ENCODE measurements around the gene ZFAND3. TPM values are rescaled to one million over a fixed set of nuclear protein-coding genes. Genes with fewer than 3 reads are reported as not detected.
"Not testable (repeated sequence)": the region's sequence is repeated elsewhere in the genome, so short reads cannot be mapped to it uniquely, and the experiment has no call there.

The ZFAND3 gene
- polyA plus RNA-seq, 5 donors: 109 to 122 (median 116) TPM

GRCh38 chr6:37971266-37971665 is 151.7 kb downstream of the ZFAND3 start:
- peak; percentile 73 to 80 for DNase-seq

DNA sequence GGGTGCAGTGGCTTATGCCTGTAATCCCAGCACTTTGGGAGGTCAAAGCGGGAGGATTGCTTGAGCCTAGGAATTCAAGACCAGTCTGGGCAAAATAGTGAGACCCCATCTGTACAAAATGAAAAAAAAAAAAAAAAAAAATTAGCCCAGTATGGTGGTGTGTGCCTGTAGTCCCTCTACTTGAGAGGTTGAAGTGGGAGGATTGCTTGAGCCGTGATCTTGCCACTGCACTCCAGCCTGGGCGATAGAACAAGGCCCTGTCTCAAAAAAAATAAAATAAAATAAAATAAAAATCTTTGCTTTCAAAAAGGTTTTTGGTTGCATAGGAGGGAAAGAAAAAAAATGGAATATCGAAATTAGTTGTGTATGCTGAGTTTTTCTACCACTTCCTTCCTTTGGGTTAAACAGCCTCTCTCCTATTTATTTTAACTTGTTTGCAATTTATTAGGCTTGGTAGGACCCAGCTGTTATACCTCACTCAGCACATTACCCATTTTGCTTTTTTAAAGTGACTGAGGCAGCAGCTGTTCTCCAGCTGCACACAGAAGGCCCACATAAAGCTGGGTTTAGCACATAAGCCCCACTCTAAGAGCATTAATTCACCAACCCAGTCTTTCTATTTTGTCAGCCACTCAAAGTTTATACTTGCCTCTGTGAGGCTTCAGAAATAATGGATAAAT is 152.3 kb downstream of the ZFAND3 start:
- DNase-seq: peak; percentile 92

- DNase-seq: no peak
Measured at GRCh38 chr6:37972994-37973757, 153.6 kb downstream of the ZFAND3 start.

GRCh38 chr6:37974381-37974780 is 154.9 kb downstream of the ZFAND3 start:
- DNase-seq: no peak

GRCh38 chr6:37974943-37975342 is 155.4 kb downstream of the ZFAND3 start:
- no peak for DNase-seq

- DNase-seq: no peak
Measured at GRCh38 chr6:37977715-37978114, 158.2 kb downstream of the ZFAND3 start.

DNA sequence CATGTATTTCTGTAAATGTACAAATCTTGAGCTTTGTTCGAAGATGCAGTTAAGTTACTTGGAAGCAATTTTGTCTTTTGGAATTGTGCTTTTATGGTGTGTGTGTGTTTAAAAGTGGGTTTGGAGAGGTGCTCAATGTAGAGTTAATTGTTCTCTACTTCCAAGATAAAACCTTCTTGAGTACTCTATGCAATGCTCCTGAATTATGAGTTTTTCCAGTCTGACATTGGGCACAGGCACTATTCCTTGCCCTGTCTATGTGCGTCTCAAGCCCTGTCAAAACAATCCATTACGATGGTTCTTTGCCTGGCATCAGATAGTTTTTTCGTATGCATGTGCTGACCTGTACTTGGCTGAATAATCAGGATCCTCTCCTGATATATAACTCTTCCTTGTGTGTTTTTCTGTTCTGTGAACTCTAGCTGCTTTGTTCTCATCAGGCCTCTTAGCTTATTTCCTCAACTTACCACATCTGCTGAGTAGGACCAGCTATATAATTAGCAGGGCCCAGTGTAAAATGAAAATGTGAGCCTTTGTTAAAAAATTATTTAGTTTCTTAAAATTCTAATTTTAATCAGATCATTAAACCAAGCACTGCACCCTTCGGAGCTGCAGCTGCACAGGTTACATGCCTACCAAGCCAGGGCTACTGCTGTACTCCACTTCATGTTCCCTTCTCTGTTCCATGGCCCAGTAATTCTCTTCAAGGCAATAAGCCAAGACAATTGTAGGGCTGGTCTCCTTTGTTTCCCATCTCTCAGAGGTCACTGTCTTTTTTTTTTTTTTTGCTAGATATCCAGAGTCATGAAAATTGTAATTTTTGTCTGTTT is 160.1 kb downstream of the ZFAND3 start:
- DNase-seq: no peak

DNA sequence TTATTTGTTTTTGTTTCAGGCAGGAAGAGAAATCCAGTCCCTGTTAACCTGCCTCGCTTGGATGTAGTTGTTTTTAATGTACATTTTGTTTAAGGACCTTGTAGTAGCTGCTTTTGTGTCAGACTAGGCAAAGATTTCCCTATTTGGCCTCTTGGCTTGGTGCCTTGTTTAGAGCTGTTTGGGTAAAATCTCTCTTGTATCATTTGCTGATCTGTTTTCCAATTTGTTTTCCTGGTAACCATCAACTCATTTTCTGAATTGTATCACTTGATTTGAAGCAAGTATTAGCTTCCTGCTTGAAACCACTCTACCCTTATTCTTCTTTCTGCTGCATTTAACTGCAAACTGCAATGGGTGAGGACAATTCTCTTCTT is 160.7 kb downstream of the ZFAND3 start:
- peak; percentile 46 to 49 for DNase-seq

DNA sequence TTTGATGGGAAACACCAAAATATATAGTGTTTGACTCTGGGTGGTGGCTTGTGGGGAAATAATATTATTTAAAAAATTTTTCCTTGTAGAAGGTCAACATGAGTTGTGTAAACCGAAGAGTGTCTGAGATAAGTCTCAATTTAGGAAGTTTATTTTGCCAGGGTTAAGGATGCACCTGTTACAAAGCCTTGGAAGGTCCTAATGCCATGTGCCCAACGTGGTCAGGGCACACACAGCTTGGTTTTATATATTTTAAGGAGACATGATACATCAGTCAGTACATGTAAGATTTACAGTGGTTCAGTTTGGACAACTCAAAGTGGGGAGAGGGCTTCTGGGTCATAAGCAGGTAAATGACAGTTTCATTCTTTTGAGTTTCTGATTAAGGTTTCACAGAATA is 162.1 kb downstream of the ZFAND3 start:
- DNase-seq: no peak

GRCh38 chr6:37982317-37982716 is 162.8 kb downstream of the ZFAND3 start:
- DNase-seq: no peak

DNA sequence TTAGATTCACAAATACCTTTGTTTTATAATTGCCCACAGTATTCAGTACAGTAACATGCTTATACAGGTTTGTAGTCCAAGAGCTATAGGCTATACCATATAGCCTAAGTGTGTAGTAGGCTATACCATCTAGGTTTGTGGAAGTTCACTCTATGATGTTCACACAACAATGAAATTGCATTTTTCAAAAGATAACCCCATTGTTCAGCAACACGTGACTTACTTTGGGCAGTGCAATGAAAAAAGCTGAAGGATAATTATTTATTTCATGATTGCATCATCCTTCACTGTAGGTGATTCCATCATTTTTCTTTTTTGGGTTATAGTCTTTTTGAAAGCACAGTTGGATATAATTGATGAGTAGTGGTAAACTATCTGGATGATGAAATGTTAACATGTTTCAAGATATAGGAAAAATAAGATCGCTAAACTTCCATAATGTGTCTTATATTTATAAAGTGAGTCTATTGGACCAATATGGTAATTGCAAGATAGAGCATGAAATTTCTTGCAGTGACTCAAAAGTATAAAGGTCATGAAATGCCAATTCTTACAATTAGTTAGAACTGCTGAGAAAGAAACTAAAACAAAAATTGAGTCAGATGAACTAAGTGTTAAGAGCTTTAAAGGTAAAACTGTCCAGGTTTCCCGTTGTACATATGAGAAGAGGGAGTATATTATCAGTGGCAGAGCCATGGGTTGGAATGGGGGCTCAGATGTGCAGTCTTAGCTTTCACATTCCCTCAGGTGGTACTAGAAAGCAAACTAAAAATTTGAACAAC is 164.4 kb downstream of the ZFAND3 start:
- no peak for DNase-seq

DNA sequence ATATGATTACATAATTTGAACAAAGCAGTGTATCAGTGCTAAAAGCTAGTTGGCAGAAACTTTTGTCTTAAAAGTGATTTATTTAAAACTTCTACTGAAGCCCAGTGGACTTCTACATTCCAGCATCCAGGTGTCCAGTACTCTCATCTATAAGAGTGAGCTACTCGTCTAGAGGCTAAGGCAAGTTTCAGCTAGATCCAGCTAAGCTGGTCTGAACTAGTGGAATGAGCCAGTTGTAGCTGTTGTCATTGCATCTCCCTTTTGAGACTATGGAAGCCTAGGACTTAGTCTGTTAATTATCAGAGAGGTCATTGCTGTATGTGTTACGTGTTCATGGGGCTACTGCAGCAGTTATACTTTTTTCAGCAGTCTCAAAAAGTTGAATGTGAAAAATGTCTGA is 165.1 kb downstream of the ZFAND3 start:
- no peak for DNase-seq

GRCh38 chr6:37985355-37985754 is 165.8 kb downstream of the ZFAND3 start:
- no peak for DNase-seq

DNA sequence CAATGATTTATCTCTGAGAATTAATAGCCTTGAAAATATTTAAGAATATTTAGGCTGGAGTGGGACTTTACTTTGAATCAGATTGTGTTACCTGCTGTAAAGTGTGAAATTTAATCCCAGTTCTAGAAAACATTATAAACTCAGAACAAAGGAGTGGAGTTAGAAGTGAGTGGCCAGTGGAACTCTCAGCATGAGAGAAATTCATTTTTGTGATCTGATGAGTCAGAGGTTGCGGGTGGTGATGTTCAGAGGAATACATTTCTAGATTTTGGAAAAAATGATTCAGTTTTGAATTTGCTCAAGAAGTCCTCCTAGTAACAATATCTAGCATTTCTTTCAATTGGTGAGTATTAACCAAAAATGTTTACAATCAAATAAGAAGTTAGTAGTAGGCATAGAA is 167.5 kb downstream of the ZFAND3 start:
- DNase-seq: no peak

- DNase-seq: no peak
Measured at GRCh38 chr6:37987559-37987958, 168.0 kb downstream of the ZFAND3 start.

- peak in 1 of 2 donors; percentile 43 for DNase-seq
Measured at GRCh38 chr6:37988127-37988526, 168.6 kb downstream of the ZFAND3 start.

DNA sequence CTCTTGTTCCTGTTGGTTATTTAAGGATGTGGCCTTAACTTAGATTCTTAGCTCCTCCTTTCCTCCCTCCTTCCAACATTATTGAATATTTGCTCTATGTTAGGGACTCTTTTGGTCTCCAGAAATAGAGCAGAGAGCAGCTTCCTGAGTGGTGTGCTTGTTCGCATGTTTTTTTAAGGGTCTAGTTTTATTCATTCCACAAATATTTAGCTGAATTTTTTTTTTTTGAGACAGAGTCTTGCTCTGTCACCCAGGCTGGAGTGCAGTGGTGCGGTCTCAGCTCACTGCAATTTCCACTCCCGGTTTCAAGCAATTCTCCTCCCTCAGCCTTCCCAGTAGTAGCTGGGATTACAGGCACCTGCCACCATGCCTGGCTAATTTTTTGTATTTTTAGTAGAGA is 169.2 kb downstream of the ZFAND3 start:
- DNase-seq: no peak

DNA sequence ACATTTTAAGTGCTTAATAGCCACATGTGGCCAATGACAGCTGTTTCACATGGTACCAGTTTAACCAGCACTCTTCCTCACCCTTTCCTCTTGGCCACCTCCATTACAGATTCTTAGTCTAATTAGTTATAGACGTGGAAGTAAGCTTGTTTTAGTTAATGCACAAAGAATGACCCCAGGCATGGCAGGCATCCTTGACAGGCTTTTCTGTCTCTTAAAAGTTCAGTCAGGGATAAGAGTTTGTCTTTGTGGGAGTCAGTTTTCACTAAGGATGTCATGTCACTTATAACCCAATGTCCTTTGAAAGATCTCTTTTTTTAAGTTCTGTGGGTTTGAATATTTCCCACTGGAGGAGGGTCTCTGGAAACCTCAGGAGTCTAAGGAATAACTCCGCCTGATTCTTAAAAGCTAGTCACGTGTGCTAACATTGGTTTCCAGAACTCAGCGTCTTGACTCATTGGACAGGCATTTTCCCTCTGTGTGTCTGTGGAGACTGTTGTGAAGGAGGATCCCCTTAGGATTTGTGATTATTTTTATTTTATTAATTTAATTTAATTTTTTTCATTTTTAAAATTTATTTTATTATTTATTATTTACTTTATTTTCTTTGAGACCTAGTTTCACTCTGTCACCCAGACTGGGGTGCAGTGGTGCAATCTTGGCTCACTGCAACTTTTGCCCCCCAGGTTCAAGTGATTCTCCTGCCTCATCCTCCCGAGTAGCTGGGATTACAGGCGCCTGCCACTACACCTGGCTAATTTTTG is 171.4 kb downstream of the ZFAND3 start:
- no peak for DNase-seq

DNA sequence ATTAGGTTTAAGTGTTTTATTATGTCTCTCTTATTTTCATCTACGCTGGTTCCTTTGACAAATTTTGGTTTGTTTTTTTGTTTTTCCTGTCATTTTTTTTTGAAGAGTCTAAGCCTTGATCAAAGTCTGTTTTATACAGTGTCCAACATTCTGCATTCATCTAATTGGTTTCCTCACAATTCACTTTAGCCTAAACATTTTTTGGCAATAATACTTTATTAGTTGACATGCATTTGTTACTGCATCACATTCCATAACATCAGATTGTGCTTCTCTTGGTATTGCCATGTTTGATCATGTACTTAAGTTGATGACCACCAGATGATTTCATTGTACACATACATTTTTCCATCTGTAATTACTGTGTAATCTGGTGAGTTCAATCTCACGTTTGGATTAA is 173.2 kb downstream of the ZFAND3 start:
- DNase-seq: no peak

GRCh38 chr6:37993194-37993593 is 173.7 kb downstream of the ZFAND3 start:
- not testable (repeated sequence) for DNase-seq

GRCh38 chr6:37993596-37993995 is 174.1 kb downstream of the ZFAND3 start:
- no peak for DNase-seq

All from right lung (tissue), 5 donors.